ENCODE measurements around the gene MMD.
"Not testable (repeated sequence)": the region's sequence is repeated elsewhere in the genome, so short reads cannot be mapped to it uniquely, and the experiment has no call there.

The MMD gene

DNA sequence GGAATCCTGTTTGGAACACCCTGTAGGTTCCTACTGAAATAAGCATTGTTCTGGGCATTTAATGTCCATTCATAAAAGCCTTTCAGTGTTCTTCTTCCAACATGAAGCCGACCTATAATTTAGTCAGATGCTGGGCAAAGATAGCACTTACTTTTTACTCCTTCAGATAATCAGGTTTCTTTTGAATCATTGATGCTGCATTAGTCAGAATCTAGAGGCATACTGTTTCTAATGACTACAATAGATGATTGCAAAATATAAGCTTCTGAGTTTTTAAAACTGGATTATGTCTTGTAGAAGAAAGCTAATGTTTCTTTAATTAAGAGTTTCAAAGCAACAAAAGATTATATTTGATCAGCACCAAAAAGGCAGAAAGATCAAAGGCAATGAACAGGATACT, 16.0 kb downstream of the MMD start:
- DNase-seq (ENCODE audit: low spot score in 2 of 2) (no peak), ATAC-seq (ENCODE audit: low read depth) (no peak)
- Mint-ChIP-seq H3K27me3 (no peaks in the 10 kb centered on the region), H3K4me1 (no peaks in the 10 kb centered on the region), H3K4me3 (no peak overlapping the region), H3K9me3 (no peaks in the 10 kb centered on the region), H3K36me3 (peaks cover 21% of the 10 kb centered on the region), H3K27ac (no peak overlapping the region)

DNA sequence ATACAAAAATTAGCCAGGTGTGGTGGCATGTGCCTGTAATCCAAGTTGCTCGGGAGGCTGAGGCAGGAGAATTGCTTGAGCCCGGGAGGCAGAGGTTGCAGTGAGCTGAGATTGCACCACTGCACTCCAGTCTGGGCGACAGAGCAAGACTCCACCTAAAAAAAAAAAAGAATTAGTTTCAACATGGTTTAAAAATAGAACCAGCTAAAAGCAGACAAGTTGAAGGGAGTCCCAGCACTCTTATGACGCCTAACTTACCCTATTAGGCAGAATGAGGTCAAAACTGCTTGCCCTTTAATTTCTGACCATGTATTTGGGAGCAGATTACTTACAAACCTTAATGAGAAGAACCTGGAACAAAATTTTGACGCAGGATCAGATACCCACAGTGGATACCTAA, 17.4 kb downstream of the MMD start:
- not testable (repeated sequence) for H3K27ac Mint-ChIP-seq; H3K4me3 Mint-ChIP-seq; ATAC-seq (ENCODE audit: low read depth); DNase-seq (ENCODE audit: low spot score in 2 of 2); H3K4me1 Mint-ChIP-seq; H3K27me3 Mint-ChIP-seq; H3K9me3 Mint-ChIP-seq
- peaks cover 24% of the 10 kb centered on the region for H3K36me3 Mint-ChIP-seq

DNA sequence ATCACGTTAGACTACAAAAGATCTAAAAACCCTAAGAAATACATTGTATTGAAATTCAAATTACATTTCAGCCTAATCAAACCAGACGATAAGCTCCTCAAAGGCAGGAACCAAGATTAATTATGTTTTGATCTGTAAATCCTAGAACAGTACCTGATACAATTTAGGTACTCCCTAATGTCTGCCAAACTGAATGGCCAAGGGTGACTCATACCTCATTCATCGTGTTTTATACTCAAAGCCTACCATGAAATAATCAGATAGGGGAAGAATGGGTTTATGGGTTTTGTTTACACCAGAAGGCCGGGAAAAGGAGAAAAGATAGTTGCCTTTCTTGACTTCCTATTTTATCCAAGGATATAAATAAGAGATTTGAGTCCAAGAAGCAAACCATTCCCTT, 19.3 kb downstream of the MMD start:
- H3K4me3 Mint-ChIP-seq, result no peak overlapping the region
- H3K36me3 Mint-ChIP-seq, result peaks cover 30% of the 10 kb centered on the region
- no peaks in the 10 kb centered on the region for H3K9me3 Mint-ChIP-seq
- H3K27me3 Mint-ChIP-seq, result no peaks in the 10 kb centered on the region
- peak overlapping the region; percentile 21 for H3K27ac Mint-ChIP-seq
- DNase-seq (ENCODE audit: low spot score in 2 of 2) (no peak), ATAC-seq (ENCODE audit: low read depth) (no peak)
- no peaks in the 10 kb centered on the region for H3K4me1 Mint-ChIP-seq

DNA sequence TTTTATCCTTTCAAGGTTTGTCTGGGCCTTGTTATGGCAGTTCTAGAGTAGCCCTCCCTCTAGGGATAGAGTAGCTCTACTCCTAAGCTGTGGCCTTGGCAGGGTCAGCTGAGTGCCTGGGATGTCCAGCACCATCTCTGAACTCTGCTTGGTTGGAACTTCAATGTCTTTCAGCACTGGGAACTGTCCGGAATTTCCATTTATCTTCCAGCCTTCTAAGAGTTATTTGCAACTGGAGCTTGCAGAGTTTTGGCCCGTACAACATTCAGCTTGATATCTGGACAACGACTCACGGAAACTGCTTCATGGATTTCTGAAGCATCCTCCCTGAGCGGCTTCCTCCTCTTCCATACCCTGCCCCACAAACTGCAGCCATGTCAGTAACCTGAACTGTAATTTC, 22.9 kb downstream of the MMD start:
- Mint-ChIP-seq H3K4me1 (peaks cover 5% of the 10 kb centered on the region), H3K27ac (no peak overlapping the region), H3K27me3 (no peaks in the 10 kb centered on the region), H3K4me3 (no peak overlapping the region), H3K36me3 (peaks cover 31% of the 10 kb centered on the region), H3K9me3 (no peaks in the 10 kb centered on the region)
- no peak for ATAC-seq (ENCODE audit: low read depth)
- DNase-seq (ENCODE audit: low spot score in 2 of 2), result no peak

DNA sequence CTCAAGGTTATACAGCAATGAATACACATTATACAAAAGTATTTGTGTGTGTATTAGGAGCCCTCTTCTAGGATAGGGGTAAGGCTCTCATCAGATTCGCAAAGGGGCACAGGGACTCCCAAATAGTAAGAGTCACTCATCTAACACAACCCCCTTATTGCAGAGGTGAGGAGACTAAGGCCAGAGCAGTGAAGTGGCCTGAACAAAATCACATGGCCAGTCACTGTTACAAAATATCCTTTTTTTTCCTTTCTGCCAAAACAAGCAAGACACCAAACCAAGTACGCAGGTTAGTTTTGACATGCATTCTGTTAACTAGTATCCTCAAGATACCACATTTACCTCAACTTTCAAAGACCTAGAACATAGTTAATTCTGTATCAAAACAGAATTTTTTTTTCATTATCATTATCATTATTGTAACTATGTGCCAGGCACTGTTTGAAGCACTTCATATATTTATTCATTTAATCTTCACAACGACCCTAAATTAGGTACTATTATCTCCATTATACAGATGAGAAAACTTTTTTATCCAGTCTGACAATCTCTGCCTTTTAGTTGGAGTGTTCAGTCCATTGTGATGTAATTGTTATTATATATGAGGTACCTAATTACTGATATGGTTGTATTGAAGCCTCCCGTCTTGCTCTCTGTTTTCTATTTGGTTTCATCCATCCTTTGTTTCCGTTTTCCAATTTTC, 25.7 kb downstream of the MMD start:
- peaks cover 26% of the 10 kb centered on the region for H3K36me3 Mint-ChIP-seq
- H3K4me3 Mint-ChIP-seq, result no peak overlapping the region
- ATAC-seq (ENCODE audit: low read depth) (no peak), DNase-seq (ENCODE audit: low spot score in 2 of 2) (no peak)
- peaks cover 5% of the 10 kb centered on the region for H3K4me1 Mint-ChIP-seq
- no peak overlapping the region for H3K27ac Mint-ChIP-seq
- no peaks in the 10 kb centered on the region for H3K9me3 Mint-ChIP-seq
- H3K27me3 Mint-ChIP-seq, result no peaks in the 10 kb centered on the region

DNA sequence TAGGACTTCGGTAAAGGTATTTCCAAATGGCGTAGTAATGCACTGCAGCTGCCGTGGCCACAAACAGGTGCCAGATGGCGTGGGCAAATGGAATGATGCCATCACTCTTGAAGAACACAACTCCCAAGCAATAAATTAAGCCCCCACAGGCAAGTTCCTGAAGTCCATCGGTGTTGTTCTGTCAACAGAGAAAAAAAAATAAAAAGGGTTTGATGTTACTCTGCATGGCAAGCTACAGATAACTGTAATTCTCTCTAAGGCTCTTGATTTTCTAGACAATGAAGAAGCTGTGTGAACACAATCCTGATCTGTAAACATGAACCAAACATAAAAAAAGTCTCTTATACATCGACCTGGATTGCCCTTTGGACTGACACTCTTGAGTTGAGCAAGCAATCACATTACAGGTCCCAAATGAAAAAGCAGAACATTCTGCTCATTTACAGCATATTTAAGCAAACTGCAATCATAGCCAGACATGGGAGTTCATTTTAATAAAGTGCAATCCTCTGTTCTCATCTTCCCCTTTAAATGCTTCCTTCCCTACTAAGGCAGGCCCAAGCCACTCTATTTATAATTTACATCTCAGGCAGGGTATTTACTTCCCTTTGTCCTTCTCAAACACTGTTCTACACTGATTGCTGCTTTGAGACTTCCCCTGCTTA, 27.1 kb downstream of the MMD start:
- H3K27me3 Mint-ChIP-seq, result no peaks in the 10 kb centered on the region
- peaks cover 22% of the 10 kb centered on the region for H3K36me3 Mint-ChIP-seq
- peaks cover 5% of the 10 kb centered on the region for H3K4me1 Mint-ChIP-seq
- peak overlapping the region; percentile 32 for H3K27ac Mint-ChIP-seq
- no peak for ATAC-seq (ENCODE audit: low read depth)
- H3K4me3 Mint-ChIP-seq, result no peak overlapping the region
- no peaks in the 10 kb centered on the region for H3K9me3 Mint-ChIP-seq
- DNase-seq (ENCODE audit: low spot score in 2 of 2), result no peak

DNA sequence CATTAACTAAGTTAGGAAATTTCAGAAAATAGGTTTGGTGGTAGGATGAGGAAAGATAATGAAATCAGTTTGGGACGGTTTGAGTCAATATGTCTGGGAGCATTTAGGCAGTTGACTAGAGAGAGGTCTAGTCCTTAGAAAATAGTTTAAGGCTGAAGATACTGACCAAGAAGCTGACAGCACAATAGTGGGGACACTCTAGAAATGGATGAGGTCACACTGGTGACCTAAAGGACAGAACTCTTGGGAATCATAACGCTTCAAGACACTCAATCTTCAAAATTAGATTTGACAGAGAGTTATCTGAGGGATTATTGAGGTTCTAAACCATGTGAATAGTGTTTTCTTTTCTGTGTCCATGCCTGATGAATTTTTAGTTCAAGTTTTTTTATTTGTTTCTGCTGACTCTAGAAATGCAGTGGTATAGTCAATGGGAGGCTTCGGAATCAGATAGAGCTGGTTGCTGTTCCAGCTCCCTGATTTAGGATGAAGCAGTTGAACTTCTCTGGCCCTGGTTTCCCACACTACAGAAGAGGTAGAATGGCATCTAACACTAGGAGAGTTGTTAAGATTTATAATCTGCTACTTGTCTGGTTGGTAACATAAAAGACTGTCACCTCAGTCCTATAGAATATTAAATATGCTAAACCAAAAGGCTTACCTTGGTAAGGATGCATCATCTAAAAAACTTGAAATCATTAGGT, 29.7 kb downstream of the MMD start:
- no peaks in the 10 kb centered on the region for H3K27me3 Mint-ChIP-seq
- DNase-seq (ENCODE audit: low spot score in 2 of 2) (no peak), ATAC-seq (ENCODE audit: low read depth) (no peak)
- no peaks in the 10 kb centered on the region for H3K9me3 Mint-ChIP-seq
- peaks cover 9% of the 10 kb centered on the region for H3K36me3 Mint-ChIP-seq
- H3K4me1 Mint-ChIP-seq, result peaks cover 5% of the 10 kb centered on the region
- no peak overlapping the region for H3K4me3 Mint-ChIP-seq
- H3K27ac Mint-ChIP-seq, result no peak overlapping the region

DNA sequence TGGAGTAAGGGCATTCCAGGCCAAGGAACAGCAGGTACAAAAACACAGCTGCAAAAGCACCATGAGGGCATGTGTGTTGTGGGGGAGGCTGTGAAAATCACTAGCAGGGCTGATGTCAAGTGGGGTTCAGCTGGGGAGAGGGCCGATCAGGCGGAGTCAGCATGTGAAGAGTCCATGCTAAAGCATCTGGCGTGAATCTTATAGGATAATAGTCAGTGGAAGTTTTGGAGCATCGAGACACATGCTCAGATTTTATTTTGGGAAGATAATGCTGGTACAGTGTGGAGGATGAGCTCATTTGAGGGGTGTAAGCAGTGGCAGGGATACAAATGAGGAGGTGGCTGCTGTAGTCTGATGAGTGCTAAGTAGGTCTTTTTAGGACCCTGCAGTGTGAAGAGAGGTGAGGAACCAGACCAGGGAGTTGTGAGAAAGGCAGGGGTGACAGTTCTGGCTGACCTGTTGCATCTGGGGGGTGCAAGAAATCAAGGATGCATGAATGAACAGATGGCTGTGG, 30.3 kb downstream of the MMD start:
- Mint-ChIP-seq H3K36me3 (peaks cover 7% of the 10 kb centered on the region), H3K9me3 (no peaks in the 10 kb centered on the region), H3K27me3 (no peaks in the 10 kb centered on the region), H3K4me3 (no peak overlapping the region), H3K4me1 (peaks cover 5% of the 10 kb centered on the region), H3K27ac (no peak overlapping the region)
- DNase-seq (ENCODE audit: low spot score in 2 of 2) (no peak), ATAC-seq (ENCODE audit: low read depth) (no peak)

DNA sequence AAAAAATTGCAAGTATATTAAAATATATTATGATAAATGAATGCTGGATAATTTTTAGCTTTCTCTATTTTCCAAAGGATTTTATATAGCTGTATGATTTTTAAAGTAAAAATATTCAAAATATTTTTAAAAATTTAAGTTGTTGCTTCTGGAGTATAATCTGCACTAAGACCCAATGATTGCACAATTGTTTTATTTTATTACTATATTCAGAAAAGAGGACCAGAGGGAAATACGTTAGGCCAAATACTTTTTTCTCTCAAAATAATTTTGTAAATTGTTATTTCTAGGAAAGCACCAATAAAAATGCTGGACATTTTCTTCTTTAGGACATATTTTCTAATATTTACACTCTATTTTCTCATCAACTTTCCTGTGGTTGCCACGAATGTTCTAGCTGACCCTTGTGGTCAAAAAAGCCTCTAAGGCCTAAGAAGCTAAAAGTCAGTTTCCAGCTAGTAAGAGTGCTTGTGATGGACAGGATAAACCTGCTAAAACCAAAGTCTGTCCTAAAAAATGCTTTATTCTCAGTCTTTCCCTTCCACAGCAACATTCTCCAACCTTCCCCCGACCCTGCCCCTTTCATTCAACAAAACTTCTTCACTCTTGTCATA, 31.2 kb downstream of the MMD start:
- ATAC-seq (ENCODE audit: low read depth), result no peak
- peaks cover 5% of the 10 kb centered on the region for H3K4me1 Mint-ChIP-seq
- H3K27ac Mint-ChIP-seq, result no peak overlapping the region
- H3K36me3 Mint-ChIP-seq, result peaks cover 6% of the 10 kb centered on the region
- H3K9me3 Mint-ChIP-seq, result no peaks in the 10 kb centered on the region
- H3K4me3 Mint-ChIP-seq, result no peak overlapping the region
- no peak for DNase-seq (ENCODE audit: low spot score in 2 of 2)
- no peaks in the 10 kb centered on the region for H3K27me3 Mint-ChIP-seq

DNA sequence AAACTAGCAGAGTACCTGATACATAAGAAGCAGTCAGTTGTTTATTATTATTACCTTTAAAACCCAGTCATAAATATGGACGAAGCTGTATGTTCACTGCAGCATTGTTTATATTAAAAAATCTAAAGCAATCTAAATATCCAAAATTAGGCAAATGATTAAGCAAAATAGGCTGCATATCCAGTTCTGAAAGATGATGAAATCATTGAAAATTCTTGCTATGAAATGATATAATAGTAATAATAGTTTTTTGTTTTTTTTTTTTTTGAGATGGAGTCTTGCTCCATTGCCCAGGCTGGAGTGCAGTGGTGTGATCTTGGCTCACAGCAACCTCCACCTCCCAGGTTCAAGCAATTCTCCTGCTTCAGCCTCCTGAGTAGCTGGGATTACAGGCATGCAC, 31.9 kb downstream of the MMD start:
- not testable (repeated sequence) for H3K4me1 Mint-ChIP-seq; H3K9me3 Mint-ChIP-seq; ATAC-seq (ENCODE audit: low read depth); H3K4me3 Mint-ChIP-seq; H3K36me3 Mint-ChIP-seq; H3K27me3 Mint-ChIP-seq; H3K27ac Mint-ChIP-seq; DNase-seq (ENCODE audit: low spot score in 2 of 2)

DNA sequence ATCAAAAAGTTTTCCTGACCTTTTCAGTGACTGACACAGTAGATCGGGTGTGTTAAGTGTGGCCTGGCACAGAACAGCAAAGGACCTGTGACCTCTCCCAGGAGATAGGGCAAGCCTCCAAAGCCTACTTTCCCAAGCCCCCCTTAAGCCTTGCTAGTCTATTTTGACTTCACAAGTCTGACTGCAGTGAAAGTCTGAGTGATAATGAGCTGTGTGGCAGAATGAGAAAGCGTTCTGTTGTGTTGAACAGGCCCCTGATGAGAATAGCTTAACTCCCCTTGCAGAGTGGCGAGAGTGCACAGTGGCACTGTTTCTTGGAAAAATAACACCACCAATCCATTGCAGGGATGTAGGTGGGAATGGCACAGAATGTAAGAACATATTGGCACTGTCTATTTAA, 32.8 kb downstream of the MMD start:
- Mint-ChIP-seq H3K9me3 (no peaks in the 10 kb centered on the region), H3K4me1 (no peaks in the 10 kb centered on the region), H3K27ac (no peak overlapping the region), H3K36me3 (peaks cover 1% of the 10 kb centered on the region), H3K27me3 (peaks cover 1% of the 10 kb centered on the region), H3K4me3 (no peak overlapping the region)
- ATAC-seq (ENCODE audit: low read depth) (no peak), DNase-seq (ENCODE audit: low spot score in 2 of 2) (no peak)

DNA sequence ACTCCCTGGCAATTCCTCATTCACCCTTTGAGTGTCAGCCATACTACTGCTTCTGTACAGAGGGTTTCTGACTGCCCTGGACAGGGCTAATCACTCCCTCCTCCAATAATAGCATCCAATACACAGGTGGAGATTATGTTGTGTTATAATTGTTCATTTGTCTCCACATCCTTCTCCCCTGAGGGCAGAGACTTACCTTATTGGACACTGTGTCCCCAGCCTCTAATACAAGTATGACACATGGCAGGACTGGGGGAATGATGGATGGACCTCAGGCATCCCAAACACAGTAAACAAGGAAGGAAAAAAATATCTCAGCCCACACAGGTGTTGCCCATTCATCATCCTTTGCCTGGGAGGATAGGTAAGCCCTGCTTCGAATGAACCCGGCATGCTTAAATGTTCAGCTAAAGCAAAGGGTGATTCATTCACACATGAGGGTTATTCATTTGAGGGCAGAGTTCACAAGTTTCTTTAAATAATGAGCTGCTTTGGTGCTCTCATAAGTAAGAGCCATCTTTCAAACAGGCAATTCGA, 34.8 kb downstream of the MMD start:
- Mint-ChIP-seq H3K9me3 (no peaks in the 10 kb centered on the region), H3K27ac (no peak overlapping the region), H3K36me3 (no peaks in the 10 kb centered on the region), H3K27me3 (peaks cover 6% of the 10 kb centered on the region), H3K4me3 (no peak overlapping the region), H3K4me1 (no peaks in the 10 kb centered on the region)
- ATAC-seq (ENCODE audit: low read depth) (no peak), DNase-seq (ENCODE audit: low spot score in 2 of 2) (no peak)

DNA sequence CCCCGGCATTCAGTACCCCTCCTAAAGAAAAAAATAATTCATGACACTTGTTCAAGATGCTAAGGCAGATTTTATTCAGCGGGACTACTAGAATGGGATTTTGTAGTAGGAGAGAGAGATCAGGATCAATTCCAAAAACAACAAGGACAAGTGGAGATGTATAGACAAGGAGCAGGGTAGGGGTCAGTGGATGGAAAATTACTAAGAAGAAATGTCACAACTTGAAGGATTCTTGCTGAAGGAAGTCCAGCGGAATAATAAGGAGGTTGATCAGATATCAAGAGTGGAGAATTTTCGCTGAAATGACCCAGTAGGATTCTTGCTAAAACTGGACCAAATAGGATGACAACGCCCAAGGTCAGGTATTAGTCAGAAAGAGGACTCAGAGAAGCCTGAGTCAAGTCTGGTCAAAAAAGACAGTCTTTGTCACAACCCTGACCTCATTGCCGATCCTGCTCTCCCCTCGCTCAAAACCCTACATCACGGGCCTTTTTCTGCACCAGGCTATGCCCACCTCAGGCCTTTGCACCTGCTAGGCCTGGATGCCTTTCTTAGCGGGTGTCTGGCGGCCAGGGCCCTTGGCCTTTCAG, 36.9 kb downstream of the MMD start:
- Mint-ChIP-seq H3K4me3 (no peak overlapping the region), H3K36me3 (no peaks in the 10 kb centered on the region), H3K27ac (no peak overlapping the region), H3K4me1 (no peaks in the 10 kb centered on the region), H3K27me3 (peaks cover 10% of the 10 kb centered on the region), H3K9me3 (no peaks in the 10 kb centered on the region)
- no peak for DNase-seq (ENCODE audit: low spot score in 2 of 2)
- no peak for ATAC-seq (ENCODE audit: low read depth)

Data from memory B cell (primary cell).